Glutamatergic neuron (in vitro differentiated cells): ENCODE results near the gene ZFTA. TPM values are rescaled to one million over a fixed set of nuclear protein-coding genes. Genes with fewer than 3 reads are reported as not detected.

Source experiments
- DNase-seq: peaks from one replicate; pipeline ENCODE4 v3.0.0; 2022
- H3K27ac Mint-ChIP-seq: one replicate; pipeline ENCODE4 v1.8.0; 2020; ENCODE audit warnings: mild to moderate bottlenecking, mixed read lengths, inconsistent platforms; ENCODE audit not compliant: unreplicated experiment
- H3K27me3 Mint-ChIP-seq: one replicate; pipeline ENCODE4 v1.8.0; 2020; ENCODE audit warnings: mild to moderate bottlenecking, moderate library complexity, mixed read lengths, inconsistent platforms; ENCODE audit not compliant: unreplicated experiment
- H3K36me3 Mint-ChIP-seq: one replicate; pipeline ENCODE4 v1.8.0; 2020; ENCODE audit warnings: mild to moderate bottlenecking, mixed read lengths, inconsistent platforms; ENCODE audit not compliant: unreplicated experiment
- H3K4me1 Mint-ChIP-seq: one replicate; pipeline ENCODE4 v1.8.0; 2020; ENCODE audit warnings: mild to moderate bottlenecking, low read depth, mixed read lengths, inconsistent platforms; ENCODE audit not compliant: unreplicated experiment
- H3K4me3 Mint-ChIP-seq: one replicate; pipeline ENCODE4 v1.8.0; 2020; ENCODE audit warnings: mild to moderate bottlenecking, mixed read lengths, inconsistent platforms; ENCODE audit not compliant: unreplicated experiment
- H3K9me3 Mint-ChIP-seq: one replicate; pipeline ENCODE4 v1.8.0; 2020; ENCODE audit warnings: mild to moderate bottlenecking, moderate library complexity, mixed read lengths, inconsistent platforms; ENCODE audit not compliant: unreplicated experiment
- CTCF ChIP-seq: fragments of 200-600 bp; sonication (generic); IDR thresholded peaks from one replicate; pipeline ENCODE4 v1.5.0; 2021; ENCODE audit not compliant: partially characterized antibody, unreplicated experiment
- total RNA-seq: library from RNA; stranded (reverse); fragmentation: NEBNext Ultra II Directional; extraction: Animal tissue kit (Norgen Biotek cat#: 25700); gene quantifications from one replicate; pipeline ENCODE4 v1.2.1, GENCODE V29; 2021; ENCODE audit not compliant: unreplicated experiment

Gene ZFTA
- total RNA-seq, 1 donor from 2014 or later: 216 TPM

DNA sequence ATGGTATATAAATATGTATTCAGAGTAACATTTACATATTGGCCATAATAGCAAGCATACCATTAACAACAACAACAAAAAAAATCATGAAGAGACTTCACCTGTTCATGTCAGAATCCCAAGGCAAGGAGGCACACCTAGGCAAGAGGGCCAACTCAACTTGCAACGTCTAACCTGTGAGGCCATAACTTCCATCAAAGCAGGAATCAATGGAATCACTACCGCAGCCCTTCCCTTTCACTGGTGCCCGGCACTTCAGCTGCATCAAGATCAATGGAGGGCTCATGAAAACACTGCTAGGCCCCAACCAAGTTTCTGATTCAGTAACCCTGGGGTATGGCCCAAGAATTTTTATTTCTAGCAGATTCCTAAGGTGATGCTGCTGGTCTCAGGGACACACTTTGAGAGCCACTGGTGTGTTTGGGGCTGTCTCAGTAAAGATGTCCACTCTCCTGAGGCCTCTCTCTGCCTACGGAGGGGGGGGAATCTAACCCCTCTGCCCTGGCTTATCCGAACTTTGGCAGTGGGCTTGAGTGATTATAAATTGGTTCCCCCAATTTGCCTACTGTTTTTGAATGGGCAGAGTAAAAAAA, 8.0 kb downstream of the ZFTA start:
- Mint-ChIP-seq H3K36me3 (no peaks in the 10 kb centered on the region), H3K9me3 (peaks cover 34% of the 10 kb centered on the region), H3K4me3 (peak overlapping the region; percentile 94), H3K27ac (peak overlapping the region; percentile 91), H3K4me1 (peaks cover 15% of the 10 kb centered on the region), H3K27me3 (peaks cover 28% of the 10 kb centered on the region)
- no peak for TF ChIP-seq CTCF
- no peak for DNase-seq

DNA sequence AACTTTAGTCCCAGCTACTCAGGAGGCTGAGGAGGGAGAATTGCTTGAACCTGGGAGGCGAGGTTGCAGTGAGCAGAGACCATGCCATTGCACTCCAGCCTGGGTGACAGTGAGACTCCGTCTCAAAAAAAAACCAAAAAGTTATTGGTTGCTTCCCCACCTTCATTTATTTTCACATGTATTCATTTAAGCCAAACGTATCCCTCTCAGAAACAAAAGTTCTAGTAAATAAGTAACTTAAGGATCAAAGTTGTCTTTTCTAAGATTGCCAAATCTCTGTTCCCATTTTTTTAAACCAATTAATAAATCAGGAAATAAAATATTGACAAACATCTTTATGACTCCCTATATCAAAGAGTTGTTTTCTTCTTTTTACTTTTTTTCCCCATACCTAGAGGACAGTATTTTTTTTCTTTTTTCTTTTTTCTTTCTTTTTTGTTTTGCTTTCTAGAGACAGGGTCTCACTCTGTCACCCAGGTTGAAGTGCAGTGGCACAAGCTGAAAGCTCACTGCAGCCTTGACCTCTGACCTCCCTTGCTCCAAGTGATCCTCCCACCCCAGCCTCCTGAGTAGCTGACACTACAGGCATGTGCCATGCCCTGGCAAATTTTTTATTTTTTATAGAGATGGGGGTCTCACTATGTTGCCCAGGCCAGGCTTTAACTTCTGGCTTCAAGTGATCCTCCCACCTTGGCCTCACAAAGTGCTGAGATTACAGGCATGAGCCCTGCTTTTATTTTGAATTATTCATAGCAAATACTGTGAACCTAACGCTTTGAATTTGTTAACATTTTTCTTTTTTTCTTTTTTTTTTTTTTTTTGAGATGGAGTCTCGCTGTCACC, 11.4 kb downstream of the ZFTA start:
- Mint-ChIP-seq H3K27ac (no peak overlapping the region), H3K4me1 (peaks cover 15% of the 10 kb centered on the region), H3K27me3 (peaks cover 26% of the 10 kb centered on the region), H3K4me3 (no peak overlapping the region), H3K36me3 (no peaks in the 10 kb centered on the region), H3K9me3 (peaks cover 24% of the 10 kb centered on the region)
- TF ChIP-seq CTCF: no peak
- no peak for DNase-seq

DNA sequence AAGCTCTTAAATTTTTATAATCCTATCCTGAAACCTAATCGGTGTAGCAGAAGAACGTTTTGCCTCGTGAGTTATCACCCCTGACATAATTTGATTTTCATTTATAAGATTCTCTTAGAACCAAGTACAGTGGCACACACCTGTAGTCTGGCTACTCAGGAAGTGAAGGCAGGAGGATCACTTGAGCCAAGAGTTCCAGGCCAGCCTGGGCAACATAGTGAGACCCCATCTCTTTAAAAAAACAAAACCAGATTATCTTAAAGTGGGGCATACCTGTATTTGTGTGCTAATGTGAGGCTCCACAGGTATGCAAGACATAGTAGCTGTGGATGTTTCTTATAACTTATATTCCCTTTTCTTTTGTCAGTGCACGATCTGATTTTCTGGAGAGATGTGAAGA, 19.0 kb downstream of the ZFTA start:
- peaks cover 9% of the 10 kb centered on the region for H3K27me3 Mint-ChIP-seq
- no peak overlapping the region for H3K27ac Mint-ChIP-seq
- H3K9me3 Mint-ChIP-seq: peaks cover 7% of the 10 kb centered on the region
- no peak for DNase-seq
- no peak for TF ChIP-seq CTCF
- H3K4me1 Mint-ChIP-seq: peaks cover 3% of the 10 kb centered on the region
- no peaks in the 10 kb centered on the region for H3K36me3 Mint-ChIP-seq
- H3K4me3 Mint-ChIP-seq: no peak overlapping the region

DNA sequence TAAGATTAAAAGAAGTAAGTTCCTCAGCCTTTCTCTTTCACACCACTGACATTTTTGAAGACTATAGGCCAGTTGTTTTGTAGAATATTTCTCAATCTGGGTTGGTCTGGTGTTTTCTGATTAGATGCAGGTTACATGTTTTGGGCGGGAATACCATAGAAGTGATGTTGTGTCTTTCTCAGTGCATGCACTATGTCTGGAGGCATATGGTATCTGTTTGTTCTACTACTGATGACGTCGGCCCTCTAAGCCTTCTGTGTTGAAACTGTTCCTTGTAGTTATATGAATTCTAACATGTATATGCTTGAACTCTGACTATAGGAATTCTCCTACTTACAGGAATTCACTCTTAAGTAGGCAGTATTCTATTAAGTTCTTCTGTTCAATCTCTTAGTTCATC, 21.6 kb downstream of the ZFTA start:
- Mint-ChIP-seq H3K27ac (no peak overlapping the region), H3K36me3 (no peaks in the 10 kb centered on the region)

More for the DNA sequence above, 21.6 kb downstream of the ZFTA start:
- TF ChIP-seq CTCF: no peak
- Mint-ChIP-seq H3K4me3 (no peak overlapping the region), H3K9me3 (peaks cover 7% of the 10 kb centered on the region), H3K4me1 (peaks cover 3% of the 10 kb centered on the region), H3K27me3 (peaks cover 4% of the 10 kb centered on the region)
- no peak for DNase-seq
